GM12801 (cell line): ENCODE data around the gene PARP2.
A peak's percentile ranks its signal among the peaks of the same experiment; 100 is the strongest.

ENCODE experiments used
- CTCF ChIP-seq: IDR thresholded peaks from one replicate; pipeline ENCODE4 v1.5.1; 2011; ENCODE audit warnings: control low read depth; ENCODE audit not compliant: insufficient read length; ENCODE audit errors: extremely low read depth

The PARP2 gene, protein sequence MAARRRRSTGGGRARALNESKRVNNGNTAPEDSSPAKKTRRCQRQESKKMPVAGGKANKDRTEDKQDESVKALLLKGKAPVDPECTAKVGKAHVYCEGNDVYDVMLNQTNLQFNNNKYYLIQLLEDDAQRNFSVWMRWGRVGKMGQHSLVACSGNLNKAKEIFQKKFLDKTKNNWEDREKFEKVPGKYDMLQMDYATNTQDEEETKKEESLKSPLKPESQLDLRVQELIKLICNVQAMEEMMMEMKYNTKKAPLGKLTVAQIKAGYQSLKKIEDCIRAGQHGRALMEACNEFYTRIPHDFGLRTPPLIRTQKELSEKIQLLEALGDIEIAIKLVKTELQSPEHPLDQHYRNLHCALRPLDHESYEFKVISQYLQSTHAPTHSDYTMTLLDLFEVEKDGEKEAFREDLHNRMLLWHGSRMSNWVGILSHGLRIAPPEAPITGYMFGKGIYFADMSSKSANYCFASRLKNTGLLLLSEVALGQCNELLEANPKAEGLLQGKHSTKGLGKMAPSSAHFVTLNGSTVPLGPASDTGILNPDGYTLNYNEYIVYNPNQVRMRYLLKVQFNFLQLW

GRCh38 chr14:20343092-20343861, at the start of gene PARP2:
PARP2 (plus strand) TSS chr14:20343635; CDS start chr14:20343642, 7 bp downstream.
- no peak for TF ChIP-seq CTCF

DNA sequence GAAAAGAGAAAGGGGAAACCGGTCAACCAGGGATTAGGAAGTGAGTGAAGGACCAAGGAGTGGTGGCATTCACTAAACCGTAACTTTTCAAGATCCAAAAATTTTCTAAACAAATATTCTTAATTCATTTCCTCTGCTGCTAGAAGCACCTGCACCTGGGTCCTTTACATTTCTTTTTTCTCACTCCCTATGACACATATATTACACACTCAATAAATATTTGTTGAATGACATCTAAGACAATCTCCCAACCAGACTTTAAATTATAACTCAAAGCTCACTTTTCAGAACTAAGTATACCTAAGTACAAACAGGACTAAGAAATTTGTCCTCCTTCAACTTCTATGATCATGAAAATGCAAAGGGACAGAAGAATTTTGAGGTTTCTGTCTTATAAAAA, 48.8 kb upstream of the PARP2 start:
- no peak for TF ChIP-seq CTCF

DNA sequence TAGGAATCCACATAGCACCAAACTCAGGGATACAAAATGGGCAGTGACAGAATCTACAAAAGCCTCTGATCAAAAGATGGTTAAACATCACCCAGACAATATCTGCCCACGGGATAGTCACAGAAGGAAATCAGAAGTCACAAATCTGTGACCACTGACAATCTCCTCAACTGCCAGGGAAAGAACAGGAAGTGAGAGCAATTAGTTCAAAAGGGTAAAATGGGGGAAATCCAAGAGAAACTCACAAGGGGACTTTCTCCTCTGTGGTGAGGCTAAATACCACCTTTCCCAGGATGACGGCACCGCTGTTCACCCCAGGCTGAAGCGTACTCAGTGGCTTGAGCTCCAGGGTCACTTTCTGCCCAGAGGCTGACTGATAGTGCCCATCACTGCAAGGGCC, 48.4 kb upstream of the PARP2 start:
- TF ChIP-seq CTCF = no peak

DNA sequence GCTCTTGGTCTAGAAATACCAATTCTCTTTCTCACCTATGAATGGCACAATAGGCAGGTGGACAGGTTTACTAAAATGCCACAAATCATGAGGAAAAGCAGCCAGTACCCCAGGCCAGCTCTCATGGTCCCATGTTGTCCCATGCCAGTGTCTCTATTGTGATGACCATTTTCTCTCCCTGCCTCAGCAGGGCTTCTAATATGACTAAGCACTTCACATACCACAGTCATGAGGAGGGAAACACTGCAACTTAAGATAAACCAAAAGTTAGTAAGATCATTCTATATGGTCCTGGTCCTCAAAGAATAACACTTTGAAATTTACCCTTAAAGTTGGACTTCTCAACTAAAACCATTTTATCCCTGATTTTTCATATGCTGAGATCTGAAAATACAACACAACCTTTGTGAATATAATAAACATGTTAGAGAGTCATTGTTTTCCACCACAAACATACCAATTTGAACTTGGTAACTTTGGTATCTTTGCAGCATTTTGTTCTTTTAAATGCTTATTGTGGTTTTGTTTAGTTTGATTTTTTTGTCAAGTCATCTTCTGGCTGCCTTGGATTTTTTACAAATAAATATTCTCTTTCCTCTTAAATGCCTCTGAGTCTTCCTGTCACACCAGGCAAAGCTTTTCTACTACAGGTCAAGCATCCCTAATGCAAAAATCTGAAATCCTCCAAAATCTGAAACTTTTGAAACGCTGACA, 41.2 kb upstream of the PARP2 start:
- no peak for TF ChIP-seq CTCF

- TF ChIP-seq CTCF = peak; percentile 76
Observed at GRCh38 chr14:20305265-20306078, 38.0 kb upstream of the PARP2 start, which contains the start of gene TTC5. TTC5 (minus strand) TSS chr14:20305951; CDS start chr14:20305937, 14 bp downstream.

DNA sequence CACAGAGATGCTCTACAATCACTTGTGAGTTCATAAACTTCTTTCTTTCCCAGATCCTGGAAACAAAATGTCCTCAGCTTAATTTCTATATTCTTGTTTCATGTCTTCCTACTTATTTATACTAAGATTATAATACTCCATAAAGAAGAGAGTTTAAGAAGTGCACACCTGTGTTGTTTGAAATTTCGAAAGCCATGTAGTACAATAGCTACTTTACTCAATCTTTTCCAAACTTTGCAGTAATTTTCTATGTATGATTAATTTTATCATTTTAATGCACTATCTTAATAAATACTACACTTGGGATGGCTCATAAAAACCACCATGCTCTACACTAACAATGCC, 37.4 kb upstream of the PARP2 start:
- no peak for TF ChIP-seq CTCF
